Keratinocyte (primary cell): ENCODE data around the gene TPI1. TPM values are rescaled to one million over a fixed set of nuclear protein-coding genes. Genes with fewer than 3 reads are reported as not detected.

ENCODE experiments used
- DNase-seq: peaks from one replicate; pipeline ENCODE4 v3.0.0-alpha.2; 2011; ENCODE audit warnings: low read depth, missing footprints, low spot score
- FAIRE-seq: peaks from 2 replicates; lab custom pipeline; 2011; peaks lifted over from hg19 to GRCh38; lab: Jason Lieb, UNC
- H2AFZ ChIP-seq: 2 replicates; pipeline ENCODE4 v1.6.0; 2012; ENCODE audit warnings: low read length, control low read depth, inconsistent platforms; ENCODE audit not compliant: control insufficient read depth
- H3K27ac ChIP-seq: 2 replicates; pipeline ENCODE4 v1.5.1; 2011; ENCODE audit warnings: low read length; ENCODE audit not compliant: control insufficient read depth, insufficient read depth
- H3K27me3 ChIP-seq: 3 replicates; pipeline ENCODE4 v1.6.0; 2011; ENCODE audit warnings: low read length; ENCODE audit not compliant: control insufficient read depth, insufficient read depth; ENCODE audit errors: extremely low read depth
- H3K36me3 ChIP-seq, 2 experiments: 2 replicates in 1 of 2; 3 replicates in 1 of 2; pipeline ENCODE4 v1.5.1; 2011; ENCODE audit warnings: low read length in 2 of 2, mild to moderate bottlenecking in 1 of 2; ENCODE audit not compliant: control insufficient read depth in 2 of 2, insufficient read depth in 2 of 2; ENCODE audit errors: extremely low read depth in 1 of 2
- H3K4me1 ChIP-seq: 3 replicates; pipeline ENCODE4 v1.5.1; 2011; ENCODE audit warnings: low read length; ENCODE audit not compliant: control insufficient read depth, insufficient read depth; ENCODE audit errors: extremely low read depth
- H3K4me2 ChIP-seq: 3 replicates; pipeline ENCODE4 v1.6.0; 2011; ENCODE audit warnings: low read depth, low read length; ENCODE audit not compliant: control insufficient read depth, insufficient read depth; ENCODE audit errors: extremely low read depth
- H3K4me3 ChIP-seq, 3 experiments: fragments of 200-600 bp in 1 of 3; sonication (generic) in 1 of 3; 2 replicates in 2 of 3; 3 replicates in 1 of 3; pipeline ENCODE4 v1.5.1; 2011 to 2016; ENCODE audit warnings: low read length in 3 of 3, mild to moderate bottlenecking in 3 of 3, control low read depth in 2 of 3, inconsistent platforms in 1 of 3, low read depth in 1 of 3, mixed read lengths in 1 of 3, mixed run types in 1 of 3, moderate library complexity in 1 of 3; ENCODE audit not compliant: control insufficient read depth in 2 of 3, insufficient read depth in 2 of 3; ENCODE audit errors: extremely low read depth in 1 of 3
- H3K79me2 ChIP-seq: 2 replicates; pipeline ENCODE4 v1.6.0; 2012; ENCODE audit warnings: low read length; ENCODE audit not compliant: control insufficient read depth, insufficient read depth
- H3K9ac ChIP-seq: 3 replicates; pipeline ENCODE4 v1.6.0; 2011; ENCODE audit warnings: low read length; ENCODE audit not compliant: control insufficient read depth, insufficient read depth; ENCODE audit errors: extremely low read depth
- H3K9me1 ChIP-seq: 3 replicates; pipeline ENCODE4 v1.6.0; 2011; ENCODE audit warnings: low read length; ENCODE audit not compliant: control insufficient read depth, insufficient read depth; ENCODE audit errors: extremely low read depth
- H3K9me3 ChIP-seq: 2 replicates; pipeline ENCODE4 v1.5.1; 2012; ENCODE audit warnings: low read depth, low read length; ENCODE audit not compliant: control insufficient read depth
- H4K20me1 ChIP-seq: 3 replicates; pipeline ENCODE4 v1.6.0; 2011; ENCODE audit warnings: low read length; ENCODE audit not compliant: control insufficient read depth, insufficient read depth; ENCODE audit errors: extremely low read depth
- EZH2 ChIP-seq: IDR thresholded peaks from one replicate; pipeline ENCODE4 v1.6.1; 2012; ENCODE audit warnings: inconsistent platforms, mild to moderate bottlenecking, low read length, moderate library complexity
- dilution Hi-C: fragments of 300-500 bp; cut with MboI; formaldehyde crosslinking; loops from one replicate; pipeline ENCODE4 v1.7.0; 2020; ENCODE audit warnings: low sequenced_read_pairs; ENCODE audit not compliant: extremely low pct_ligation_motif_present
- polyA plus RNA-seq, 5 experiments: library from polyadenylated mRNA; depleted of rRNA in 3 of 5; stranded (reverse) in 3 of 5; stranded (forward) in 1 of 5; unstranded in 1 of 5; fragments of >200 nt; gene quantifications; 1 replicate in 1 of 5; 2 replicates in 3 of 5; 3 replicates in 1 of 5; pipeline versions ENCODE4 v1.2.1 to v1.2.3, GENCODE V29; 2011 to 2012; ENCODE audit warnings: missing spikeins in 2 of 5, low read depth in 1 of 5, low replicate concordance in 1 of 5
- TF ChIP-seq, protein P1 (sequence below), 3 experiments: IDR thresholded peaks in 1 of 3; conservative IDR thresholded peaks in 1 of 3; optimal IDR thresholded peaks in 1 of 3; 2 replicates in 2 of 3; 3 replicates in 1 of 3; pipeline versions ENCODE3 to v1.5.1; 2011; ENCODE audit warnings: low read length in 3 of 3, mild to moderate bottlenecking in 3 of 3, moderate library complexity in 2 of 3, control low read depth in 1 of 3, inconsistent platforms in 1 of 3; ENCODE audit not compliant: insufficient read depth in 2 of 3; ENCODE audit errors: extremely low read depth in 1 of 3

The TPI1 gene
- polyA plus RNA-seq, 1 donor (not counting 4 experiments of a cell fraction or from before 2014, with no cell fraction given): 1,551 TPM

DNA sequence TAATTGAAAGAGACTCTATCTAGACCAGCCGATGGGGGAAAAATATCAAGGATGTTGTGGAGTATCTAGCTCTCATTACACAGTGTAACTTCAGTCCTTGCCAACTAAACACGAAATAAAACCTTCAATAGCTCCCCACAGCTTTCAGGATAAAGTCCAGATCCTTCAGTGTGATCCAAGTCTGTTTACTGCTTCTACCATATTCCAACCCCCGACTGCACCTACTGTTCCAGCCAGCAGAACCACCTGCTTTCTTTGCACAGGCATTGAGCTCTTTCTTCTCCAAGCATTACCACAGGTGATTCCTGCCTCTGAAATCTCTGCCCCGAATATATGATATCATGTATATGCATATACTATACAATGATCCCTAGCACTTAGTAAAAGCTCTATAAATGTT is 35.1 kb downstream of the TPI1 start:
- dilution Hi-C loops: no loop called here
- FAIRE-seq: no peak

GRCh38 chr12:6903722-6904121 is 36.4 kb downstream of the TPI1 start:
- Histone ChIP-seq H3K79me2 (no peaks in the 10 kb centered on the region), H3K9ac (no peak overlapping the region), H3K4me1 (peaks cover 13% of the 10 kb centered on the region), H3K27me3 (no peaks in the 10 kb centered on the region), H3K36me3 (no peaks in the 10 kb centered on the region), H2AFZ (no peak overlapping the region), H3K4me2 (no peak overlapping the region), H3K9me3 (no peaks in the 10 kb centered on the region), H3K9me1 (no peaks in the 10 kb centered on the region), H3K4me3 (no peak overlapping the region), H4K20me1 (no peaks in the 10 kb centered on the region), H3K27ac (no peak overlapping the region)
- dilution Hi-C loops: no loop called here
- FAIRE-seq (no peak), DNase-seq (no peak)
- TF ChIP-seq, protein P1, sequence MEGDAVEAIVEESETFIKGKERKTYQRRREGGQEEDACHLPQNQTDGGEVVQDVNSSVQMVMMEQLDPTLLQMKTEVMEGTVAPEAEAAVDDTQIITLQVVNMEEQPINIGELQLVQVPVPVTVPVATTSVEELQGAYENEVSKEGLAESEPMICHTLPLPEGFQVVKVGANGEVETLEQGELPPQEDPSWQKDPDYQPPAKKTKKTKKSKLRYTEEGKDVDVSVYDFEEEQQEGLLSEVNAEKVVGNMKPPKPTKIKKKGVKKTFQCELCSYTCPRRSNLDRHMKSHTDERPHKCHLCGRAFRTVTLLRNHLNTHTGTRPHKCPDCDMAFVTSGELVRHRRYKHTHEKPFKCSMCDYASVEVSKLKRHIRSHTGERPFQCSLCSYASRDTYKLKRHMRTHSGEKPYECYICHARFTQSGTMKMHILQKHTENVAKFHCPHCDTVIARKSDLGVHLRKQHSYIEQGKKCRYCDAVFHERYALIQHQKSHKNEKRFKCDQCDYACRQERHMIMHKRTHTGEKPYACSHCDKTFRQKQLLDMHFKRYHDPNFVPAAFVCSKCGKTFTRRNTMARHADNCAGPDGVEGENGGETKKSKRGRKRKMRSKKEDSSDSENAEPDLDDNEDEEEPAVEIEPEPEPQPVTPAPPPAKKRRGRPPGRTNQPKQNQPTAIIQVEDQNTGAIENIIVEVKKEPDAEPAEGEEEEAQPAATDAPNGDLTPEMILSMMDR (optimal IDR thresholded peaks at IDR 0.05 in 1 of 3, IDR thresholded peaks at IDR 0.05 in 1 of 3, conservative IDR thresholded peaks at IDR 0.05 in 1 of 3; ENCODE audit: extremely low read depth in 1 of 3, insufficient read depth in 2 of 3, low read length in 3 of 3): no peak
- TF ChIP-seq EZH2: no peak

More for the DNA sequence above, 35.1 kb downstream of the TPI1 start:
- Histone ChIP-seq H4K20me1 (no peaks in the 10 kb centered on the region), H3K27me3 (no peaks in the 10 kb centered on the region), H3K27ac (no peak overlapping the region), H3K4me3 (no peak overlapping the region), H3K9me3 (no peaks in the 10 kb centered on the region), H2AFZ (no peak overlapping the region), H3K36me3 (no peaks in the 10 kb centered on the region), H3K9ac (no peak overlapping the region), H3K4me2 (no peak overlapping the region), H3K79me2 (no peaks in the 10 kb centered on the region), H3K4me1 (peaks cover 13% of the 10 kb centered on the region), H3K9me1 (no peaks in the 10 kb centered on the region)
- DNase-seq: no peak
- TF ChIP-seq, protein P1 (optimal IDR thresholded peaks at IDR 0.05 in 1 of 3, IDR thresholded peaks at IDR 0.05 in 1 of 3, conservative IDR thresholded peaks at IDR 0.05 in 1 of 3; ENCODE audit: extremely low read depth in 1 of 3, insufficient read depth in 2 of 3, low read length in 3 of 3): no peak
- TF ChIP-seq EZH2: no peak
